C4-2B (cell line): ENCODE results near the gene PRICKLE2.

Experiments
- ZFX ChIP-seq: fragments of 450-650 bp; IDR thresholded peaks from 2 replicates; pipeline ENCODE4 v1.6.1; 2017
- TF ChIP-seq, protein P1 (sequence below): fragments of 450-650 bp; conservative IDR thresholded peaks from 2 replicates; pipeline ENCODE4 v1.5.1; 2017; ENCODE audit warnings: mild to moderate bottlenecking

DNA sequence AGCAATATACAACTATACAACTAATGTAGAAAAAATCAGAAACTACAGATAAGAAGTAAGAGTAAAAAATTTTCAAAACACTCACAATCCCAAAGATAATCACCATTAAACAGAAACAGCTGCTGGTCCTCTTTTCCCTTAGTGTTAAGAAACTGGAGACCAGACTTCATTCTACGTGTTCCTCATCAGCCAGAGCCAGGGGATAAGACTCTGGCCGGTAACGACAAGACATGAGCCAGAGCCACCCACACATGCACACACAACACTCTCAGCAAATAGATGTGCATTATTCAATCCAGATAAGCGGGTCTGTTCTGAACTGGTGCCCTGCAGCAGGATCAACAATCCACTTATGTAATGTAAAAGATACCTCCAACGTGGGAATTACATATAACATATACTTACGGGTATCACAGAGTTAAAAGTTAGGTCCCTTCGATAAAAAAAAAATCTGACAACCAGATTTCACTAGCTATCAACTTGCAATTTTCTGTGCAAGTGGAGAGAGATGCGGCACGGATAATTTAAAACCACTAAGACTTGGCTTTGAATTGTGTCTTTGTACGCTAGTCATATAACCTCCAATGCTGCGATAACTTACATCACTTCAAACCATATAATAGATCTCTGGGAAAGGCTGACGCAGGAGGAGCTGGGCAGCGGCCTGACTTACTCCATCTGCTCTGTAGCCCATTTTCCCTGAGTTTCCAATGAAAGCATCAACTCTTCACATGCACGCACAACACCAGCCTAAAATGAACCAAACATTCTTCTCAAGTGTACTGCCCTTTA is 17.8 kb downstream of the PRICKLE2 start:
- TF ChIP-seq, protein P1, sequence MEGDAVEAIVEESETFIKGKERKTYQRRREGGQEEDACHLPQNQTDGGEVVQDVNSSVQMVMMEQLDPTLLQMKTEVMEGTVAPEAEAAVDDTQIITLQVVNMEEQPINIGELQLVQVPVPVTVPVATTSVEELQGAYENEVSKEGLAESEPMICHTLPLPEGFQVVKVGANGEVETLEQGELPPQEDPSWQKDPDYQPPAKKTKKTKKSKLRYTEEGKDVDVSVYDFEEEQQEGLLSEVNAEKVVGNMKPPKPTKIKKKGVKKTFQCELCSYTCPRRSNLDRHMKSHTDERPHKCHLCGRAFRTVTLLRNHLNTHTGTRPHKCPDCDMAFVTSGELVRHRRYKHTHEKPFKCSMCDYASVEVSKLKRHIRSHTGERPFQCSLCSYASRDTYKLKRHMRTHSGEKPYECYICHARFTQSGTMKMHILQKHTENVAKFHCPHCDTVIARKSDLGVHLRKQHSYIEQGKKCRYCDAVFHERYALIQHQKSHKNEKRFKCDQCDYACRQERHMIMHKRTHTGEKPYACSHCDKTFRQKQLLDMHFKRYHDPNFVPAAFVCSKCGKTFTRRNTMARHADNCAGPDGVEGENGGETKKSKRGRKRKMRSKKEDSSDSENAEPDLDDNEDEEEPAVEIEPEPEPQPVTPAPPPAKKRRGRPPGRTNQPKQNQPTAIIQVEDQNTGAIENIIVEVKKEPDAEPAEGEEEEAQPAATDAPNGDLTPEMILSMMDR: no peak
- TF ChIP-seq ZFX: no peak
